CD4-positive, CD25-positive, alpha-beta regulatory T cell (primary cell): ENCODE data around the gene TSPAN4. TPM values are rescaled to one million over a fixed set of nuclear protein-coding genes. Genes with fewer than 3 reads are reported as not detected.
A peak's percentile ranks its signal among the peaks of the same experiment; 100 is the strongest.

ENCODE experiments used
- ATAC-seq, 2 donors: fragments of 150-1000 bp; cut with Tn5 transposase; one replicate each; pipeline ENCODE4 v1.10.0; 2021; ENCODE audit warnings: low read depth in 2 of 2, moderate number of reproducible peaks in 2 of 2, moderate library complexity in 1 of 2
- DNase-seq, 3 donors: peaks; one replicate each; pipeline versions ENCODE4 v3.0.0 to v3.0.0-alpha.2; 2012 to 2022; ENCODE audit warnings: mixed read lengths in 1 of 3
- H3K27ac ChIP-seq: one replicate; pipeline ENCODE4 v1.7.0; 2013; ENCODE audit warnings: mild to moderate bottlenecking, low read length; ENCODE audit not compliant: insufficient read depth, poor library complexity, severe bottlenecking
- H3K27me3 ChIP-seq: one replicate; pipeline ENCODE4 v1.7.0; 2013; ENCODE audit warnings: low read length; ENCODE audit not compliant: control insufficient read depth, insufficient read depth
- H3K36me3 ChIP-seq: one replicate; pipeline ENCODE4 v1.7.0; 2013; ENCODE audit warnings: mild to moderate bottlenecking, low read length, moderate library complexity; ENCODE audit not compliant: control insufficient read depth, insufficient read depth
- H3K4me1 ChIP-seq: 2 replicates; pipeline ENCODE4 v1.7.0; 2013; ENCODE audit warnings: mild to moderate bottlenecking, low read length; ENCODE audit not compliant: insufficient read depth, control insufficient read depth, poor library complexity, severe bottlenecking
- H3K4me3 ChIP-seq: one replicate; pipeline ENCODE4 v1.7.0; 2013; ENCODE audit warnings: low read depth, mild to moderate bottlenecking, low read length, moderate library complexity
- H3K9me3 ChIP-seq, 2 experiments: 1 replicate in 1 of 2; 2 replicates in 1 of 2; pipeline ENCODE4 v1.7.0; 2013; ENCODE audit warnings: low read length in 2 of 2, mild to moderate bottlenecking in 1 of 2, moderate library complexity in 1 of 2; ENCODE audit not compliant: control insufficient read depth in 2 of 2
- H3K27ac Mint-ChIP-seq, 3 donors: one replicate each; pipeline ENCODE4 v1.8.0; 2020 to 2022; ENCODE audit warnings: mild to moderate bottlenecking in 3 of 3, mixed read lengths in 3 of 3, moderate library complexity in 2 of 3
- H3K27me3 Mint-ChIP-seq: one replicate; pipeline ENCODE4 v1.8.0; 2022; ENCODE audit warnings: mild to moderate bottlenecking, mixed read lengths
- H3K36me3 Mint-ChIP-seq: one replicate; pipeline ENCODE4 v1.8.0; 2020; ENCODE audit warnings: mixed read lengths
- H3K4me1 Mint-ChIP-seq, 4 donors: one replicate each; pipeline ENCODE4 v1.8.0; 2020 to 2022; ENCODE audit warnings: mixed read lengths in 4 of 4, mild to moderate bottlenecking in 1 of 4
- H3K4me3 Mint-ChIP-seq, 4 donors: one replicate each; pipeline ENCODE4 v1.8.0; 2020 to 2022; ENCODE audit warnings: mild to moderate bottlenecking in 4 of 4, mixed read lengths in 4 of 4, moderate library complexity in 3 of 4
- H3K9me3 Mint-ChIP-seq, 7 donors: one replicate each; pipeline ENCODE4 v1.8.0; 2020 to 2022; ENCODE audit warnings: mixed read lengths in 7 of 7, mild to moderate bottlenecking in 3 of 7, moderate library complexity in 2 of 7
- polyA plus RNA-seq, 4 donors: library from polyadenylated mRNA; unstranded; fragments of 300-500 nt; fragmentation: Illumina TruSeq; gene quantifications; one replicate each; pipeline ENCODE4 v1.2.3, GENCODE V29; 2021
- total RNA-seq: library from RNA; stranded (reverse); gene quantifications from one replicate; pipeline ENCODE4 v1.2.3, GENCODE V29; 2022

The TSPAN4 gene
- total and polyA plus RNA-seq, 5 donors from 2014 or later: 1.2 to 2.2 (median 1.6) TPM

- no peaks in the 10 kb centered on the region for H3K9me3 ChIP-seq
- H3K4me3 ChIP-seq: no peak overlapping the region
- ATAC-seq: peak in 1 of 2 donors; percentile 7
- Mint-ChIP-seq H3K4me3 (peak overlapping the region; percentile 67 to 89 (median 82)), H3K4me1 (peaks cover 0 to 47% (median 12%) of the 10 kb centered on the region in 4 donors), H3K36me3 (peaks cover 9% of the 10 kb centered on the region), H3K9me3 (no peaks in the 10 kb centered on the region), H3K27me3 (peaks cover 39% of the 10 kb centered on the region), H3K27ac (no peak overlapping the region)
- H3K36me3 ChIP-seq: peaks cover 8% of the 10 kb centered on the region
- no peaks in the 10 kb centered on the region for H3K27me3 ChIP-seq
- H3K27ac ChIP-seq: no peak overlapping the region
- peak in 1 of 3 donors; percentile 61 for DNase-seq
- H3K4me1 ChIP-seq: peaks cover 55% of the 10 kb centered on the region
Observed at GRCh38 chr11:827146-827896, 15.3 kb upstream of the TSPAN4 start.

GRCh38 chr11:827897-828192, 14.8 kb upstream of the TSPAN4 start, which contains the start of gene CRACR2B:
Gene CRACR2B (plus strand): TSS chr11:827919. CDS start chr11:828608, 689 bp downstream.
- Mint-ChIP-seq H3K9me3 (no peaks in the 10 kb centered on the region), H3K4me1 (peaks cover 0 to 46% (median 10%) of the 10 kb centered on the region in 4 donors), H3K27me3 (peaks cover 39% of the 10 kb centered on the region), H3K4me3 (peak within 1 kb of the TSS; percentile 77 to 91 (median 86)), H3K27ac (no peak within 1 kb of the TSS), H3K36me3 (peaks cover 7% of the 10 kb centered on the region)
- DNase-seq: no peak
- H3K4me3 ChIP-seq: no peak within 1 kb of the TSS
- H3K4me1 ChIP-seq: peaks cover 59% of the 10 kb centered on the region
- H3K9me3 ChIP-seq: no peaks in the 10 kb centered on the region
- no peaks in the 10 kb centered on the region for H3K27me3 ChIP-seq
- no peak for ATAC-seq
- H3K36me3 ChIP-seq: peaks cover 6% of the 10 kb centered on the region
- no peak within 1 kb of the TSS for H3K27ac ChIP-seq

DNA sequence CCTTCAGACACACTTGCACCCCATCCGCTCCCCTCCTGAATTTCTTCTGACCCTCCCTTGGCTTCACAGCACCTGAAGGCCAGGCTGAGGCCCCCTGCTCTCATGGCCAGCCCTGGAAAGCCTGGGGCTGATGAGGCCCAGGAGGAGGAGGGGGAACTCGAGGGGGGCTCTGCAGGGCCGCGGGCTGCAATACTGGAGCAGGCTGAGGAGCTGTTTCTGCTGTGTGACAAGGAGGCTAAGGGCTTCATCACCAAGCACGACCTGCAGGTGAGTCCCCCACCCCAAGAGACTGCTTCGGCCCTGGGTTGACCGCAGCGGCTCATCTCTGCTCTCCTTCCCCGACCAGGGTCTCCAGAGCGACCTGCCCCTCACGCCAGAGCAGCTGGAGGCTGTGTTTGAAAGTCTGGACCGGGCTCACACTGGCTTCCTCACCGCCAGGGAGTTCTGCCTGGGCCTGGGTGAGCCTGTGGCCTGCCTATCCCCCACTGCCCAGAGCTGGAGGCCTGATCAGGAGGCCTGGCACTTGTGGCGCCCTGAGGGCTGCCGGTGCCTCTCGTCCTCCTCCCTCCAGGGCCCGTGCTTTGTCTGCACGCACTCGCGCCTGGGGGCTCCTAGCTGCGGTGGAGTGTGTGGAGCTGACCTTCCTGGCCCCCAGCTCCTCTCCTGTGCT, 14.0 kb upstream of the TSPAN4 start:
- Mint-ChIP-seq H3K9me3 (no peaks in the 10 kb centered on the region), H3K36me3 (peaks cover 7% of the 10 kb centered on the region), H3K27me3 (peaks cover 39% of the 10 kb centered on the region), H3K4me3 (peak overlapping the region; percentile 57 to 89 (median 81)), H3K27ac (no peak overlapping the region), H3K4me1 (peaks cover 0 to 47% (median 9%) of the 10 kb centered on the region in 4 donors)
- ATAC-seq (no peak), DNase-seq (no peak)
- Histone ChIP-seq H3K9me3 (no peaks in the 10 kb centered on the region), H3K4me1 (peaks cover 66% of the 10 kb centered on the region), H3K27me3 (no peaks in the 10 kb centered on the region), H3K36me3 (peaks cover 6% of the 10 kb centered on the region), H3K4me3 (no peak overlapping the region), H3K27ac (no peak overlapping the region)

- Histone ChIP-seq H3K27ac (no peak overlapping the region), H3K36me3 (no peaks in the 10 kb centered on the region), H3K4me3 (no peak overlapping the region), H3K9me3 (no peaks in the 10 kb centered on the region), H3K4me1 (peaks cover 68% of the 10 kb centered on the region), H3K27me3 (no peaks in the 10 kb centered on the region)
- Mint-ChIP-seq H3K27me3 (peaks cover 39% of the 10 kb centered on the region), H3K4me1 (peaks cover 0 to 53% (median 9%) of the 10 kb centered on the region in 4 donors), H3K27ac (no peak overlapping the region), H3K9me3 (no peaks in the 10 kb centered on the region), H3K4me3 (peak overlapping the region; percentile 21 to 64 (median 56)), H3K36me3 (peaks cover 7% of the 10 kb centered on the region)
- no peak for ATAC-seq
- DNase-seq: no peak
Observed at GRCh38 chr11:829176-829846, 13.3 kb upstream of the TSPAN4 start.

GRCh38 chr11:829847-830294, 12.8 kb upstream of the TSPAN4 start:
- peak overlapping the region in 3 of 4 donors; percentile 54 to 64 (median 57) for H3K4me3 Mint-ChIP-seq
- Histone ChIP-seq H3K27me3 (no peaks in the 10 kb centered on the region), H3K4me1 (peaks cover 70% of the 10 kb centered on the region), H3K9me3 (no peaks in the 10 kb centered on the region), H3K27ac (no peak overlapping the region), H3K36me3 (no peaks in the 10 kb centered on the region), H3K4me3 (no peak overlapping the region)
- no peaks in the 10 kb centered on the region for H3K9me3 Mint-ChIP-seq
- H3K4me1 Mint-ChIP-seq: peaks cover 0 to 54% (median 9%) of the 10 kb centered on the region in 4 donors
- H3K27me3 Mint-ChIP-seq: peaks cover 39% of the 10 kb centered on the region
- ATAC-seq (no peak), DNase-seq (no peak)
- H3K36me3 Mint-ChIP-seq: peaks cover 6% of the 10 kb centered on the region
- no peak overlapping the region for H3K27ac Mint-ChIP-seq

DNA sequence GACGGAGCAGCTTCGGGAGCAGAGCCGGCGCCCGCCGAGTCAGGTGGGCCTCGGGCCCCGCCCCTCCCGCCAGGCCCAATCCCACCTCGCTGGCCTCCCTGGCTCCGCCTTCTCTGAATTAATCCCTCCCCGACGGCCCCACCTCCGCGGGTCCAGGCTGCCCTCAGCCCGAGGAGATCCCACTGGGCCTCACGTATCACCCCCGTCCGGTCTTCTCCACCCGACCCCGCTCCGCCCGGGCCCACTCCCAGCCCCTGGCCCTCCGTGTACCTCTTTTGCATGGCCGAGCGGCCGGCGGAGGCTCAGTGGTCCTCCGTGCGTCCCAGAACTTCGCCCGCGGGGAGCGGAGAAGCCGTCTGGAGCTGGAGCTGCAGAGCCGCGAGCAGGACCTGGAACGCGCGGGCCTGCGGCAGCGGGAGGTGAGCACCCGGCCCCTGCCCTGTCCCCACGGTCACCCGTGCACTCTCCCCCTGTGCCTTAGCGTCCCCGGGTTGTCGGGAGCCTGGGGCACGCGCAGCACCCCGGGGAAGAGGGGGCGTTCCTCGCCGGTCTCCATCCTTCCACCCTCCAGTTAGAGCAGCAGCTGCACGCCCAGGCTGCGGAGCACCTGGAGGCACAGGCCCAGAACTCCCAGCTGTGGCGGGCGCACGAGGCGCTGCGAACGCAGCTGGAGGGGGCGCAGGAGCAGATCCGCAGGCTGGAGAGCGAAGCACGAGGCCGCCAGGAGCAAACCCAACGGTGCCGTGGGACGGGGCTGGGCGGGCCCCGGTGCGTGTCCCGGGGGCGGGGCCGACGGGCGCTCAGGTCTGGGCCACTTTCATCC, 12.1 kb upstream of the TSPAN4 start:
- DNase-seq (peak in 2 of 3 donors; percentile 50 to 69), ATAC-seq (peak; percentile 29 to 43)
- Mint-ChIP-seq H3K9me3 (no peaks in the 10 kb centered on the region), H3K27ac (no peak overlapping the region), H3K36me3 (no peaks in the 10 kb centered on the region), H3K4me1 (peaks cover 0 to 52% (median 8%) of the 10 kb centered on the region in 4 donors), H3K4me3 (peak overlapping the region in 3 of 4 donors; percentile 38 to 64 (median 63)), H3K27me3 (peaks cover 39% of the 10 kb centered on the region)
- Histone ChIP-seq H3K4me1 (peaks cover 72% of the 10 kb centered on the region), H3K4me3 (no peak overlapping the region), H3K27ac (no peak overlapping the region), H3K36me3 (no peaks in the 10 kb centered on the region), H3K27me3 (no peaks in the 10 kb centered on the region), H3K9me3 (no peaks in the 10 kb centered on the region)
